Kidney (tissue), 14 donors: ENCODE data around the gene SERPINE1. TPM values are rescaled to one million over a fixed set of nuclear protein-coding genes. Genes with fewer than 3 reads are reported as not detected.

Experiments
- DNase-seq, 5 donors: peaks; one replicate each; pipeline ENCODE4 v3.0.0-alpha.2; 2013 to 2020
- FAIRE-seq: peaks from 2 replicates; lab custom pipeline; 2012; peaks lifted over from hg19 to GRCh38; lab: Jason Lieb, UNC
- H3K27ac ChIP-seq, 2 donors: one replicate each; pipeline ENCODE4 v1.7.0; 2013; ENCODE audit warnings: low read depth in 2 of 2, low read length in 2 of 2, inconsistent platforms in 1 of 2
- H3K27me3 ChIP-seq: one replicate; pipeline ENCODE4 v1.7.1; 2013; ENCODE audit warnings: low read length, inconsistent platforms; ENCODE audit not compliant: control insufficient read depth, insufficient read depth
- H3K36me3 ChIP-seq, 3 donors: one replicate each; pipeline versions ENCODE4 v1.7.0 to v1.7.1; 2013; ENCODE audit warnings: low read length in 3 of 3, control low read depth in 1 of 3, inconsistent platforms in 1 of 3; ENCODE audit not compliant: insufficient read depth in 3 of 3, control insufficient read depth in 2 of 3
- H3K4me1 ChIP-seq, 3 donors: one replicate each; pipeline versions ENCODE4 v1.7.0 to v1.7.1; 2013; ENCODE audit warnings: low read length in 3 of 3, inconsistent platforms in 1 of 3, low read depth in 1 of 3; ENCODE audit not compliant: control insufficient read depth in 2 of 3, insufficient read depth in 2 of 3
- H3K4me3 ChIP-seq, 3 donors: one replicate each; pipeline versions ENCODE4 v1.7.0 to v1.8.1; 2013; ENCODE audit warnings: low read length in 3 of 3, control low read depth in 1 of 3, inconsistent platforms in 1 of 3
- H3K9ac ChIP-seq, 3 donors: one replicate each; pipeline versions ENCODE4 v1.7.0 to v1.7.1; 2013; ENCODE audit warnings: low read length in 3 of 3, control low read depth in 1 of 3, inconsistent platforms in 1 of 3
- H3K9me3 ChIP-seq, 3 donors: one replicate each; pipeline versions ENCODE4 v1.7.0 to v1.7.1; 2013; ENCODE audit warnings: low read length in 3 of 3, control low read depth in 1 of 3, inconsistent platforms in 1 of 3; ENCODE audit not compliant: control insufficient read depth in 2 of 3, insufficient read depth in 1 of 3
- CTCF ChIP-seq: IDR thresholded peaks from 3 replicates; pipeline ENCODE4 v1.5.1; 2012; ENCODE audit warnings: mild to moderate bottlenecking, moderate library complexity, borderline replicate concordance; ENCODE audit not compliant: insufficient read depth; ENCODE audit errors: extremely low read depth
- intact Hi-C: fragments of 100-400 bp; cut with DNase I; formaldehyde crosslinking; loops from one replicate; pipeline ENCODE4 v1.11.1; 2022
- polyA plus RNA-seq: library from polyadenylated mRNA; stranded (reverse); fragments of 350-450 nt; fragmentation: Illumina TruSeq; extraction: RNeasy Lipid Tissue Mini Kit (QIAGEN cat#74804); gene quantifications from one replicate; pipeline ENCODE4 v1.2.3, GENCODE V29; 2014; ENCODE audit warnings: low read depth, low replicate concordance; ENCODE audit not compliant: insufficient read depth
- total RNA-seq: library from RNA; stranded (reverse); fragmentation: NEBNext Ultra II Directional; extraction: Animal tissue kit (Norgen Biotek cat#: 25700); gene quantifications from one replicate; pipeline ENCODE4 v1.2.1, GENCODE V29; 2021
- donor health status: control.
- donor health status: control.
- donor health status: control.
- donor health status: control.
- donor health status: control.
- donor health status: DM: yes; HTN: yes; CAD: no.
- donor health status: Normal renal cell carcinoma (clear cell type).

The SERPINE1 gene
- total and polyA plus RNA-seq, 2 donors from 2014 or later, result 3.5 to 9.9 TPM

GRCh38 chr7:101108330-101108857, 18.5 kb upstream of the SERPINE1 start:
- no peak overlapping the region for H3K9ac ChIP-seq
- H3K27me3 ChIP-seq, result no peaks in the 10 kb centered on the region
- DNase-seq (peak; percentile 57 to 90 (median 64)), FAIRE-seq (no peak)
- H3K36me3 ChIP-seq, result no peaks in the 10 kb centered on the region
- intact Hi-C loops, result no loop called here
- no peak overlapping the region for H3K4me3 ChIP-seq
- no peak for TF ChIP-seq CTCF
- peaks cover 0 to 12% (median 0%) of the 10 kb centered on the region in 3 donors for H3K4me1 ChIP-seq
- no peak overlapping the region for H3K27ac ChIP-seq
- H3K9me3 ChIP-seq, result no peaks in the 10 kb centered on the region

GRCh38 chr7:101108961-101109360, 17.9 kb upstream of the SERPINE1 start:
- intact Hi-C loops, result no loop called here
- Histone ChIP-seq H3K36me3 (no peaks in the 10 kb centered on the region), H3K4me1 (peaks cover 0 to 11% (median 0%) of the 10 kb centered on the region in 3 donors), H3K27me3 (no peaks in the 10 kb centered on the region), H3K9me3 (no peaks in the 10 kb centered on the region), H3K27ac (no peak overlapping the region), H3K9ac (no peak overlapping the region), H3K4me3 (no peak overlapping the region)
- FAIRE-seq (no peak), DNase-seq (no peak)
- TF ChIP-seq CTCF, result no peak

GRCh38 chr7:101109368-101109767, 17.5 kb upstream of the SERPINE1 start:
- no peaks in the 10 kb centered on the region for H3K9me3 ChIP-seq
- DNase-seq, result no peak
- no peak overlapping the region for H3K27ac ChIP-seq
- H3K4me3 ChIP-seq, result no peak overlapping the region
- intact Hi-C loops, result no loop called here
- H3K9ac ChIP-seq, result no peak overlapping the region
- H3K27me3 ChIP-seq, result no peaks in the 10 kb centered on the region
- peaks cover 0 to 10% (median 0%) of the 10 kb centered on the region in 3 donors for H3K4me1 ChIP-seq
- TF ChIP-seq CTCF, result no peak
- FAIRE-seq, result no peak
- H3K36me3 ChIP-seq, result no peaks in the 10 kb centered on the region

GRCh38 chr7:101111261-101111660, 15.6 kb upstream of the SERPINE1 start:
- FAIRE-seq (no peak), DNase-seq (no peak)
- peak overlapping the region; percentile 51 to 88 for H3K27ac ChIP-seq
- H3K4me3 ChIP-seq, result no peak overlapping the region
- H3K9ac ChIP-seq, result no peak overlapping the region
- TF ChIP-seq CTCF, result no peak
- no peaks in the 10 kb centered on the region for H3K27me3 ChIP-seq
- H3K4me1 ChIP-seq, result peaks cover 0 to 8% (median 0%) of the 10 kb centered on the region in 3 donors
- intact Hi-C loops, result no loop called here
- H3K36me3 ChIP-seq, result no peaks in the 10 kb centered on the region
- no peaks in the 10 kb centered on the region for H3K9me3 ChIP-seq
